ENCODE results near the gene FRYL.

The FRYL gene

GRCh38 chr4:48738856-48739255 lies 41.2 kb downstream of the FRYL start:
- TF ChIP-seq SIN3A (IDR thresholded peaks at IDR 0.05; ENCODE audit: borderline replicate concordance, insufficient read depth, low read length) (no peak), TAF1 (IDR thresholded peaks at IDR 0.05; ENCODE audit: borderline replicate concordance, insufficient read depth, low read length) (no peak), FOXP2 (optimal IDR thresholded peaks at IDR 0.05; ENCODE audit: borderline replicate concordance, extremely low read depth, extremely low read length, insufficient read depth) (no peak), REST (IDR thresholded peaks at IDR 0.05; ENCODE audit: insufficient read depth in 1 of 2, low read depth in 2 of 2, low read length in 2 of 2) (no peak), POLR2AphosphoS5 (IDR thresholded peaks at IDR 0.05; ENCODE audit: low read depth, low read length) (no peak)

GRCh38 chr4:48727666-48728459 lies 52.2 kb downstream of the FRYL start:
- TF ChIP-seq REST (IDR thresholded peaks at IDR 0.05; ENCODE audit: insufficient read depth in 1 of 2, low read depth in 2 of 2, low read length in 2 of 2), result no peak
- TF ChIP-seq FOXP2 (optimal IDR thresholded peaks at IDR 0.05; ENCODE audit: borderline replicate concordance, extremely low read depth, extremely low read length, insufficient read depth), result no peak
- TF ChIP-seq SIN3A (IDR thresholded peaks at IDR 0.05; ENCODE audit: borderline replicate concordance, insufficient read depth, low read length), result no peak
- no peak for TF ChIP-seq TAF1 (IDR thresholded peaks at IDR 0.05; ENCODE audit: borderline replicate concordance, insufficient read depth, low read length)
- TF ChIP-seq POLR2AphosphoS5 (IDR thresholded peaks at IDR 0.05; ENCODE audit: low read depth, low read length), result no peak

- TF ChIP-seq SIN3A (IDR thresholded peaks at IDR 0.05; ENCODE audit: borderline replicate concordance, insufficient read depth, low read length) (no peak), REST (IDR thresholded peaks at IDR 0.05; ENCODE audit: insufficient read depth in 1 of 2, low read depth in 2 of 2, low read length in 2 of 2) (no peak), FOXP2 (optimal IDR thresholded peaks at IDR 0.05; ENCODE audit: borderline replicate concordance, extremely low read depth, extremely low read length, insufficient read depth) (no peak), POLR2AphosphoS5 (IDR thresholded peaks at IDR 0.05; ENCODE audit: low read depth, low read length) (no peak), TAF1 (IDR thresholded peaks at IDR 0.05; ENCODE audit: borderline replicate concordance, insufficient read depth, low read length) (no peak)
Observed at GRCh38 chr4:48725414-48725813, 54.7 kb downstream of the FRYL start.

- no peak for TF ChIP-seq FOXP2 (optimal IDR thresholded peaks at IDR 0.05; ENCODE audit: borderline replicate concordance, extremely low read depth, extremely low read length, insufficient read depth)
- TF ChIP-seq SIN3A (IDR thresholded peaks at IDR 0.05; ENCODE audit: borderline replicate concordance, insufficient read depth, low read length), result no peak
- no peak for TF ChIP-seq TAF1 (IDR thresholded peaks at IDR 0.05; ENCODE audit: borderline replicate concordance, insufficient read depth, low read length)
- TF ChIP-seq POLR2AphosphoS5 (IDR thresholded peaks at IDR 0.05; ENCODE audit: low read depth, low read length), result no peak
- no peak for TF ChIP-seq REST (IDR thresholded peaks at IDR 0.05; ENCODE audit: insufficient read depth in 1 of 2, low read depth in 2 of 2, low read length in 2 of 2)
Observed at GRCh38 chr4:48722509-48723446, 57.3 kb downstream of the FRYL start.
